Retinal pigment epithelial cell (primary cell): ENCODE results near the gene PA2G4.
"Not testable (repeated sequence)": the region's sequence is repeated elsewhere in the genome, so short reads cannot be mapped to it uniquely, and the experiment has no call there.

Source experiments
- DNase-seq: peaks from one replicate; pipeline ENCODE4 v3.0.0-alpha.2; 2010; ENCODE audit warnings: low read depth
- H3K4me3 ChIP-seq: 2 replicates; pipeline ENCODE4 v1.5.1; 2011; ENCODE audit warnings: mild to moderate bottlenecking, low read length, control low read depth, moderate library complexity
- CTCF ChIP-seq: conservative IDR thresholded peaks from 2 replicates; pipeline ENCODE4 v1.5.1; 2011; ENCODE audit warnings: low read depth, low read length, control low read depth, inconsistent platforms

PA2G4 gene

GRCh38 chr12:56154246-56154771, 50.0 kb downstream of the PA2G4 start:
- no peak for TF ChIP-seq CTCF
- no peak overlapping the region for H3K4me3 ChIP-seq
- no peak for DNase-seq

GRCh38 chr12:56154818-56155217, 50.5 kb downstream of the PA2G4 start:
- TF ChIP-seq CTCF: no peak
- no peak overlapping the region for H3K4me3 ChIP-seq
- no peak for DNase-seq

GRCh38 chr12:56155256-56155845, 51.0 kb downstream of the PA2G4 start:
- TF ChIP-seq CTCF: no peak
- DNase-seq: no peak
- no peak overlapping the region for H3K4me3 ChIP-seq

- DNase-seq: not testable (repeated sequence)
These were observed 52.3 kb downstream of the PA2G4 start for GRCh38 chr12:56156464-56157200.

GRCh38 chr12:56157201-56158028, 53.1 kb downstream of the PA2G4 start:
- TF ChIP-seq CTCF: peak; percentile 63
- DNase-seq: peak; percentile 34
- peak overlapping the region; percentile 99 for H3K4me3 ChIP-seq

More at GRCh38 chr12:56156464-56157200, 52.3 kb downstream of the PA2G4 start:
- H3K4me3 ChIP-seq: peak overlapping the region; percentile 99

- TF ChIP-seq CTCF: no peak
- DNase-seq: peak; percentile 93
- peak within 1 kb of the TSS; percentile 99 for H3K4me3 ChIP-seq
These were observed 53.9 kb downstream of the PA2G4 start, which contains the start of gene MYL6 for GRCh38 chr12:56158029-56158925. MYL6 (plus strand) TSS chr12:56158359; CDS start chr12:56158402, 43 bp downstream.
